CD8-positive, alpha-beta memory T cell (primary cell): ENCODE results near the gene DBNDD1. TPM values are rescaled to one million over a fixed set of nuclear protein-coding genes. Genes with fewer than 3 reads are reported as not detected.

Experiments used
- CTCF ChIA-PET: fragments of 350-600 bp; sonication (Branson Sonifier 250); formaldehyde crosslinking; loops from one replicate; lab custom pipeline; 2021; ENCODE audit warnings: antibody characterized with exemption; lab: Charles Lee
- POLR2A ChIA-PET: fragments of 350-600 bp; sonication (Branson Sonifier 250); formaldehyde crosslinking; loops from one replicate; lab custom pipeline; 2021; ENCODE audit warnings: antibody characterized with exemption; lab: Charles Lee
- DNase-seq, 5 donors: peaks; one replicate each; pipeline versions ENCODE4 v3.0.0 to v3.0.0-alpha.2; 2020 to 2022; ENCODE audit warnings: mixed read lengths in 1 of 5
- H3K27ac ChIP-seq: one replicate; pipeline ENCODE4 v1.7.0; 2013; ENCODE audit warnings: low read depth, mild to moderate bottlenecking, low read length, moderate library complexity
- H3K27me3 ChIP-seq: 2 replicates; pipeline ENCODE4 v1.7.0; 2013; ENCODE audit warnings: low read length, mild to moderate bottlenecking; ENCODE audit not compliant: insufficient read depth, poor library complexity, severe bottlenecking
- H3K36me3 ChIP-seq: 2 replicates; pipeline ENCODE4 v1.7.0; 2013; ENCODE audit warnings: mild to moderate bottlenecking, low read length, moderate library complexity; ENCODE audit not compliant: insufficient read depth
- H3K4me1 ChIP-seq: 2 replicates; pipeline ENCODE4 v1.7.0; 2013; ENCODE audit warnings: mild to moderate bottlenecking, low read length, moderate library complexity; ENCODE audit not compliant: insufficient read depth
- H3K4me3 ChIP-seq: 2 replicates; pipeline ENCODE4 v1.7.0; 2013; ENCODE audit warnings: mild to moderate bottlenecking, low read length
- H3K9me3 ChIP-seq: 2 replicates; pipeline ENCODE4 v1.7.0; 2013; ENCODE audit warnings: mild to moderate bottlenecking, low read length
- H3K27ac Mint-ChIP-seq, 8 donors: one replicate each; pipeline ENCODE4 v1.8.0; 2020 to 2021; ENCODE audit warnings: mixed read lengths in 8 of 8, mild to moderate bottlenecking in 6 of 8, inconsistent platforms in 3 of 8, moderate library complexity in 3 of 8
- H3K27me3 Mint-ChIP-seq, 2 donors: one replicate each; pipeline ENCODE4 v1.8.0; 2020 to 2021; ENCODE audit warnings: mixed read lengths in 2 of 2, mild to moderate bottlenecking in 1 of 2, moderate library complexity in 1 of 2
- H3K36me3 Mint-ChIP-seq, 3 donors: one replicate each; pipeline ENCODE4 v1.8.0; 2020 to 2021; ENCODE audit warnings: mixed read lengths in 3 of 3, inconsistent platforms in 1 of 3, mild to moderate bottlenecking in 1 of 3
- H3K4me1 Mint-ChIP-seq, 3 donors: one replicate each; pipeline ENCODE4 v1.8.0; 2020 to 2021; ENCODE audit warnings: mixed read lengths in 3 of 3, inconsistent platforms in 1 of 3, mild to moderate bottlenecking in 1 of 3
- H3K4me3 Mint-ChIP-seq, 7 donors: one replicate each; pipeline ENCODE4 v1.8.0; 2020 to 2021; ENCODE audit warnings: mixed read lengths in 7 of 7, mild to moderate bottlenecking in 6 of 7, moderate library complexity in 4 of 7, inconsistent platforms in 2 of 7
- H3K9me3 Mint-ChIP-seq, 5 donors: one replicate each; pipeline ENCODE4 v1.8.0; 2020 to 2022; ENCODE audit warnings: mixed read lengths in 5 of 5, mild to moderate bottlenecking in 3 of 5, moderate library complexity in 2 of 5, inconsistent platforms in 1 of 5
- polyA plus RNA-seq: library from polyadenylated mRNA; unstranded; fragments of 300-500 nt; fragmentation: Illumina TruSeq; gene quantifications from one replicate; pipeline ENCODE4 v1.2.3, GENCODE V29; 2021
- total RNA-seq, 2 experiments: library from RNA; stranded (reverse); gene quantifications; one replicate each; pipeline ENCODE4 v1.2.3, GENCODE V29; 2021

The DBNDD1 gene
- total and polyA plus RNA-seq, 3 experiments from 2014 or later: 0.13 to 0.94 (median 0.18) TPM

GRCh38 chr16:89961920-89962319 is 57.3 kb downstream of the DBNDD1 start:
- POLR2A ChIA-PET: no interaction called here
- Mint-ChIP-seq H3K27ac (no peak overlapping the region), H3K4me3 (no peak overlapping the region), H3K27me3 (no peaks in the 10 kb centered on the region), H3K4me1 (no peaks in the 10 kb centered on the region), H3K9me3 (no peaks in the 10 kb centered on the region), H3K36me3 (peaks cover 0 to 57% (median 15%) of the 10 kb centered on the region in 3 donors)
- Histone ChIP-seq H3K27ac (no peak overlapping the region), H3K9me3 (no peaks in the 10 kb centered on the region), H3K4me3 (no peak overlapping the region), H3K27me3 (no peaks in the 10 kb centered on the region), H3K4me1 (no peaks in the 10 kb centered on the region), H3K36me3 (peaks cover 5% of the 10 kb centered on the region)
- CTCF ChIA-PET: no interaction called here
- no peak for DNase-seq

DNA sequence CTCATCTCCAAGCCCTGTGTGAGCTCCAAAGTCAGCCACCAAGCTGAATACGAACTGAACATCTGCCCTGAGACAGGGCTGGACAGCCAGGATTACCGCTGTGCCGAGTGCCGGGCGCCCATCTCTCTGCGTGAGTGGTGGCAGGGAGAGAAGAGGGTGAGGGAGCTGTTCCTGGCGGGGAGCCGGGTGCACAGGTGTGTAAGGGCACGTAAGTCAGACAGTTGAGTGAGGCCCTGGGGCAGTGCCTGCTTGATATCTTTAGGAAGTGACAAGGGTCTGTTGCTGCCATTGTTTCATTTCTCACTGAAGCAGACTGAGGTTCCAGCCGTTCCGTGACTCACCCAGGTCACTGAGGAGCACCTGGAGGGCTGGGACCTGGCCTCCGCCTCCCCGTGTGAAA is 58.3 kb downstream of the DBNDD1 start:
- H3K9me3 ChIP-seq: no peaks in the 10 kb centered on the region
- peaks cover 5% of the 10 kb centered on the region for H3K36me3 ChIP-seq
- H3K27me3 Mint-ChIP-seq: no peaks in the 10 kb centered on the region
- peaks cover 0 to 60% (median 15%) of the 10 kb centered on the region in 3 donors for H3K36me3 Mint-ChIP-seq
- POLR2A ChIA-PET: no interaction called here
- H3K27ac ChIP-seq: no peak overlapping the region
- no peaks in the 10 kb centered on the region for H3K4me1 Mint-ChIP-seq
- H3K4me3 Mint-ChIP-seq: no peak overlapping the region
- H3K4me1 ChIP-seq: no peaks in the 10 kb centered on the region
- no peak for DNase-seq
- H3K27ac Mint-ChIP-seq: no peak overlapping the region
- CTCF ChIA-PET: no interaction called here
- H3K9me3 Mint-ChIP-seq: no peaks in the 10 kb centered on the region
- H3K27me3 ChIP-seq: no peaks in the 10 kb centered on the region
- no peak overlapping the region for H3K4me3 ChIP-seq

DNA sequence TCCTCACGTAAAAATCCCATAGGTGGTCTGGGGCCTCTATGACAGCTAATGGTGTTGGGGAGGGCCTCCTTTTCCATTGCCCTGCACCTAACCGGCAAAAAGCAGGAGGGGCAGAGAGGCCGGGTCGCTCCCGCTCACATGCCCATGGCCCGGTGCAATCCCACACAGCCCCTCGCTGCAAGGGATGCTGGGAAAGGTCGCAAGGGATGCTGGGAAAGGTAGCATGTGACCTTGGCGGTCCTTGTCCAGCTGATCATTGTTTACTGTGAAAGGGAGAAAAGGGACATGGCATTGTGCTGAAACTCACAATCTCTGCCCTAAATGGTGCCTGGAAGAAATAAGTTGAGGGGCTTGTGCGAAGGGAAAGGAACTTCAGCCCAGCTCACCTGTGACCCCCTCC is 60.7 kb downstream of the DBNDD1 start:
- Mint-ChIP-seq H3K4me1 (no peaks in the 10 kb centered on the region), H3K27me3 (no peaks in the 10 kb centered on the region), H3K9me3 (no peaks in the 10 kb centered on the region), H3K4me3 (no peak overlapping the region), H3K36me3 (peaks cover 0 to 59% (median 11%) of the 10 kb centered on the region in 3 donors), H3K27ac (peak overlapping the region in 2 of 8 donors; percentile 55)
- DNase-seq: no peak
- no peaks in the 10 kb centered on the region for H3K9me3 ChIP-seq
- no peak overlapping the region for H3K27ac ChIP-seq
- ChIA-PET POLR2A (no interaction called here), CTCF (no interaction called here)
- H3K4me1 ChIP-seq: no peaks in the 10 kb centered on the region
- H3K27me3 ChIP-seq: no peaks in the 10 kb centered on the region
- no peak overlapping the region for H3K4me3 ChIP-seq
- H3K36me3 ChIP-seq: peaks cover 5% of the 10 kb centered on the region

- H3K4me3 ChIP-seq: no peak overlapping the region
- H3K4me1 Mint-ChIP-seq: no peaks in the 10 kb centered on the region
- no peaks in the 10 kb centered on the region for H3K27me3 ChIP-seq
- CTCF ChIA-PET: no interaction called here
- no peaks in the 10 kb centered on the region for H3K9me3 ChIP-seq
- H3K27ac Mint-ChIP-seq: no peak overlapping the region
- peaks cover 0 to 57% (median 10%) of the 10 kb centered on the region in 3 donors for H3K36me3 Mint-ChIP-seq
- H3K36me3 ChIP-seq: peaks cover 5% of the 10 kb centered on the region
- no peaks in the 10 kb centered on the region for H3K9me3 Mint-ChIP-seq
- DNase-seq: no peak
- POLR2A ChIA-PET: no interaction called here
- H3K4me3 Mint-ChIP-seq: no peak overlapping the region
- H3K27me3 Mint-ChIP-seq: no peaks in the 10 kb centered on the region
- H3K27ac ChIP-seq: no peak overlapping the region
- no peaks in the 10 kb centered on the region for H3K4me1 ChIP-seq
Observed at GRCh38 chr16:89958068-89958467, 61.2 kb downstream of the DBNDD1 start.

DNA sequence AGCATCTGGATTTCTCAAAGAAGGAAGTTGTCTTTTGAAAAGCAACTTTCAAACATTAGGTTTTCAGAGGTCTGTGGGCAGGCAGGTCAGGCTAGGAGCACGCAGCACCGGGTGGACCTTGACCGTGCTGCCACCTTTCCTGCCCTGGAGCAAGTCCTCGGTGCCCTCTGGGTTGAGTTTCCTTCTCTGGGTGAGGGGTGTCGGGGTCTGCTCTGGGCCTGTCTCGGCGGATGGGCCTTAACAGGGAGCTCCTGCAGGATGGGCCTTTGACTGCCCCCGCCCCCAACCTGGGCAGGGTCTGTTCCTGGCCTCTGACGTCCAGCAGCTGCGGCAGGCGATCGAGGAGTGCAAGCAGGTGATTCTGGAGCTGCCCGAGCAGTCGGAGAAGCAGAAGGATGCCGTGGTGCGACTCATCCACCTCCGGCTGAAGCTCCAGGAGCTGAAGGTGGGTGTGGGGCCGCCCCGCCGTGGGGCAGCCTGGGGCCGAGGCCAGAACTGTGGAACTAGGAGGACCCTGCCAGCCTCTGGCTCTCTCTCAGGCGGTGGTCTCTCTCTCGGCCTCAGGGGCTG is 62.0 kb downstream of the DBNDD1 start:
- no peak for DNase-seq
- Histone ChIP-seq H3K4me1 (no peaks in the 10 kb centered on the region), H3K9me3 (no peaks in the 10 kb centered on the region), H3K4me3 (no peak overlapping the region), H3K27ac (no peak overlapping the region), H3K27me3 (no peaks in the 10 kb centered on the region), H3K36me3 (peaks cover 5% of the 10 kb centered on the region)
- Mint-ChIP-seq H3K27me3 (no peaks in the 10 kb centered on the region), H3K36me3 (peaks cover 0 to 55% (median 10%) of the 10 kb centered on the region in 3 donors), H3K4me1 (no peaks in the 10 kb centered on the region), H3K4me3 (no peak overlapping the region), H3K9me3 (no peaks in the 10 kb centered on the region), H3K27ac (no peak overlapping the region)
- POLR2A ChIA-PET: no interaction called here
- CTCF ChIA-PET: no interaction called here

GRCh38 chr16:89956505-89957215 is 62.6 kb downstream of the DBNDD1 start:
- DNase-seq: no peak
- Histone ChIP-seq H3K27ac (no peak overlapping the region), H3K27me3 (no peaks in the 10 kb centered on the region), H3K9me3 (no peaks in the 10 kb centered on the region), H3K36me3 (peaks cover 5% of the 10 kb centered on the region), H3K4me1 (no peaks in the 10 kb centered on the region), H3K4me3 (no peak overlapping the region)
- Mint-ChIP-seq H3K36me3 (peaks cover 0 to 55% (median 10%) of the 10 kb centered on the region in 3 donors), H3K4me1 (no peaks in the 10 kb centered on the region), H3K27ac (no peak overlapping the region), H3K9me3 (no peaks in the 10 kb centered on the region), H3K27me3 (no peaks in the 10 kb centered on the region), H3K4me3 (no peak overlapping the region)
- ChIA-PET POLR2A (no interaction called here), CTCF (no interaction called here)

- Histone ChIP-seq H3K4me1 (no peaks in the 10 kb centered on the region), H3K27ac (no peak overlapping the region), H3K36me3 (peaks cover 5% of the 10 kb centered on the region), H3K4me3 (no peak overlapping the region), H3K9me3 (no peaks in the 10 kb centered on the region), H3K27me3 (no peaks in the 10 kb centered on the region)
- POLR2A ChIA-PET: interaction anchor here (0.6 kb wide), 1 partner anchor 30 kb away, joined by 3 read pairs; no protein-coding TSS in a partner anchor
- Mint-ChIP-seq H3K27ac (peak overlapping the region in 1 of 8 donors; percentile 26), H3K9me3 (no peaks in the 10 kb centered on the region), H3K4me1 (peaks cover under 1 to 2% (median 1%) of the 10 kb centered on the region in 3 donors), H3K36me3 (peaks cover 0 to 42% (median 10%) of the 10 kb centered on the region in 3 donors), H3K27me3 (no peaks in the 10 kb centered on the region), H3K4me3 (peak overlapping the region in 1 of 7 donors; percentile 56)
- no peak for DNase-seq
- CTCF ChIA-PET: no interaction called here
Observed at GRCh38 chr16:89955001-89955685, 64.1 kb downstream of the DBNDD1 start.
